Right cardiac atrium (tissue), 5 donors: Measurements from ENCODE around the gene MUC6. TPM values are rescaled to one million over a fixed set of nuclear protein-coding genes. Genes with fewer than 3 reads are reported as not detected.

ENCODE experiments used
- ATAC-seq, 2 donors: fragments of 200-7000 bp; cut with Tn5 transposase; one replicate each; pipeline versions ENCODE4 v1.8.0 to v1.9.1; 2020; ENCODE audit warnings: moderate library complexity in 2 of 2, mild to moderate bottlenecking in 1 of 2
- DNase-seq, 3 donors: peaks; one replicate each; pipeline ENCODE4 v3.0.0-alpha.2; 2020
- H3K27ac ChIP-seq: one replicate; pipeline ENCODE4 v1.5.1; 2013; ENCODE audit warnings: mild to moderate bottlenecking, low read length, control low read depth, moderate library complexity
- H3K27me3 ChIP-seq: one replicate; pipeline ENCODE4 v1.6.1; 2013; ENCODE audit not compliant: control insufficient read depth, insufficient read depth
- H3K4me1 ChIP-seq: one replicate; pipeline ENCODE4 v1.6.1; 2013; ENCODE audit warnings: low read length; ENCODE audit not compliant: control insufficient read depth, insufficient read depth
- H3K4me3 ChIP-seq: one replicate; pipeline ENCODE4 v1.5.1; 2013; ENCODE audit warnings: low read length, control low read depth
- H3K9me3 ChIP-seq: one replicate; pipeline ENCODE4 v1.6.1; 2013; ENCODE audit warnings: low read length; ENCODE audit not compliant: control insufficient read depth
- WGBS: extraction: QIAGEN DNeasy Blood & Tissue Kit; methylation state at CpG from one replicate; pipeline ENCODE4 v1.1.7; 2013; 5-methylcytosine and 5-hydroxymethylcytosine counted together
- intact Hi-C, 4 donors: fragments of 100-400 bp; cut with DNase I; formaldehyde crosslinking; loops; one replicate each; pipeline versions ENCODE4 v1.11.0 to v1.14.0; 2022 to 2023
- polyA plus RNA-seq: library from polyadenylated mRNA; stranded (reverse); fragments of 200-250 nt; gene quantifications from one replicate; pipeline ENCODE4 v1.2.3, GENCODE V29; 2013
- total RNA-seq, 4 donors: library from RNA; stranded (reverse); fragmentation: NEBNext Ultra II Directional; extraction: Animal tissue kit (Norgen Biotek cat#: 25700); gene quantifications; one replicate each; pipeline ENCODE4 v1.2.1, GENCODE V29; 2021
- donor health status: healthy with polysubstance abuse.
- donor health status: DM: no; HTN: yes; CAD: no.
- donor health status: DM: no; HTN: no; CAD: no.
- donor health status: DM: no; HTN: yes; CAD: no; lungs with severe emphysema.
- donor health status: DM: yes; HTN: yes; CAD: no.

MUC6 gene
- total and polyA plus RNA-seq, 5 donors = 0.05 TPM; not detected in 4

DNA sequence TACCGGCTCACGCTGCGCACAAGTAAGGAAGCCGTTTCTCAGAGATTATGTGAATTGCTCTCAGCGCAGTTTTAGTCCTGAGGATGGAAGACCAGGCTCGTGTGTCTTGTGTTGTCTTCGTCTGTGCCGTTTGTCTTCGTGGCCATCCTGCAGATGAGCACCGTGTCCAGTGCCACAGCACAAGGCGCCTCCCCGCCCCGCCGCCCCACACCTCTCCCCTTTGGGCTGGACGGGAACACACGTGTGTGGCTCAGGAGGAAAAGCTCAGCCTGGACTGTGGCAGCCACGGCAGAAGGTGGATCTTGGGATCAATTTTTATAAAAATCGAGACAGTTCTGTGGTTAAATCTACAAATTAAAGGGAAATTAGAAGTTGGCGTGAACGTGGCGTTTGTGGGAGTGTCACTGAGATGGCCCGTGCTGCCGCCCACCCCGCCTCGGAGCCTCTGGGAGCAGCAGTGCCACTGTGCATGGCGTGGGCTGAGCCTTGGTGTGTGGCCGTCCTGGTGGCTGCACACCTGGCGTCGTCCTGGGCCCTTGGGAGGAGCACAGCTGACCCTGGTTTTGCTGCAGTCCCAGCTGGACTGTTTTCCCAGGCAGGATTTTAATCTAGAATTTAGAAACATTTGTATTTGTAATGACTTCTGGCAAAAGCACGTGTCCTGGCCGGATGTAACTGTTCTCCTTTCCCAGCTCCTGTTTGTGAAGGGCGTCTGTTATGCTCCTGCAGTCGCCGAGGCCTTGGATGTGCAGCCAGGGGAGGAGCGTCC, 25.8 kb downstream of the MUC6 start:
- intact Hi-C loops = no loop called here
- 90% methylated on average over 35 of the region's 35 CpGs for whole genome bisulfite sequencing
- no peak for ATAC-seq

DNA sequence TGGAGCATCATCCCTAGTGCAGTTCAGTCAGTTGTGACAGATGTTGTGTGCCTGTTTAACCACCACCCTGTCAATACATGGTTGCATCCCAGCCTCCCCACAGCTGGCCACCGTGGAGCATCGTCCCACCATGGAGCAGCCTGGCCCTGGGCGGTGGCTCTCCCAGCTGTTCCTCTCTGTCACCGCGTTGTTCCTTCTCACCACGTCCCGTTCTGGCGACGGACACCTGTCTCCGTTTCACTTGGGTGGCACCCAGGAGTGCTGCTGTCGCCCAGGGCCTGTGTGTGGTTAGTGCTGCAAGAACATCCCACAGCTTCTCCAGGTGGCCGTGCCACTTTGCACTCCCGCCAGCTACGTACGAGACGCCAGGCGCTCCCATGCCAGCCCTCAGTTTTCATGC, 26.5 kb downstream of the MUC6 start:
- peak in 1 of 3 donors; percentile 46 for DNase-seq
- no peaks in the 10 kb centered on the region for H3K27me3 ChIP-seq
- WGBS = 93% methylated on average over 17 of the region's 17 CpGs

More for the DNA sequence above, 25.8 kb downstream of the MUC6 start:
- no peaks in the 10 kb centered on the region for H3K9me3 ChIP-seq
- no peaks in the 10 kb centered on the region for H3K4me1 ChIP-seq
- no peak for DNase-seq
- H3K27me3 ChIP-seq = no peaks in the 10 kb centered on the region
- H3K27ac ChIP-seq = no peak overlapping the region
- no peak overlapping the region for H3K4me3 ChIP-seq

GRCh38 chr11:1009371-1009770, 27.1 kb downstream of the MUC6 start:
- H3K4me3 ChIP-seq = no peak overlapping the region
- H3K27me3 ChIP-seq = no peaks in the 10 kb centered on the region
- ATAC-seq = no peak
- H3K27ac ChIP-seq = no peak overlapping the region
- peak in 1 of 3 donors; percentile 33 for DNase-seq
- 94% methylated on average over 33 of the region's 33 CpGs for WGBS
- no peaks in the 10 kb centered on the region for H3K9me3 ChIP-seq
- intact Hi-C loops = no loop called here
- no peaks in the 10 kb centered on the region for H3K4me1 ChIP-seq

More for the DNA sequence above, 26.5 kb downstream of the MUC6 start:
- Histone ChIP-seq H3K4me3 (no peak overlapping the region), H3K4me1 (no peaks in the 10 kb centered on the region), H3K27ac (no peak overlapping the region), H3K9me3 (no peaks in the 10 kb centered on the region)
- no peak for ATAC-seq
- intact Hi-C loops = no loop called here

- Histone ChIP-seq H3K27me3 (no peaks in the 10 kb centered on the region), H3K27ac (no peak overlapping the region), H3K4me3 (no peak overlapping the region), H3K9me3 (no peaks in the 10 kb centered on the region), H3K4me1 (no peaks in the 10 kb centered on the region)
- intact Hi-C loops = no loop called here
- peak in 1 of 3 donors; percentile 18 for DNase-seq
- WGBS = 90% methylated on average over 11 of the region's 11 CpGs
- no peak for ATAC-seq
These were observed 27.7 kb downstream of the MUC6 start for GRCh38 chr11:1008803-1009145.

DNA sequence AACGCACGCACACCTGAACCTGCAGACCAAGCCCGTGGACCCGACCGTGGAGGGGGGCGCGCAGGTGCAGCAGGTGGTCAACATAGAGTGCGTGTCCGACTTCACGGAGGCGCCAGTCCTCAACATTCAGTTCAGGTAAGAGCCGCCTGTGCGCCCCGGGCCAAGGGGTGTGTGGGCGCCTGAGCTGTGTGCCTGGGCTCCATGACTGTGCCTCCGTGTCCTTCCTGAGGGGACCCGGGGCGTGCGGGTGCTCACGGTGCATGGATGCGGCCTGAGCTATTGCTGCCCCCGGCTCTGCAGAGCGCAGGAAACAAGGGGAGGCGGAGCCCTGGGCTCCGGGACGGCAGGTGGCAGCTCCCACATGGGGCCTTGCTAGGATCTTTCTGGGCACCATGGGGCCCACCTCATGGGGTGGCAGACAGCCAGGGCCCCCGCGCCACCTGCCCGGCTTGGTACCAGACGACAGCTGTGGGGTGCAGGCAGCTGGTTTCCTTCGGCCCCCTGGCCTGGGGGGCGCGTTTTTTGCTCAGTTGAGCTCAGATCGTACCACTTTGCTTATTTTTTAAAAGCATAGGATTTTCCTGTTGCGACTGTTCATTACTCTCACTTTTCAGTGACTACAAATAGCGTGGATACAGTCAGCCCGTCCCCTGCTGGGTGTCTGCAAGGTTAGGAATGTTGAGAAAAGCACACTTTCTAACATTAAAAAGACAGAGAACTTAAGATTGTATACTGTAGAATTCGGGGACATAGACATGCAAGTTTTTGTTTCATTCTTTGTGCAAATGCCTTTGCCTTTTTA, 28.3 kb downstream of the MUC6 start:
- Histone ChIP-seq H3K4me3 (no peak overlapping the region), H3K27me3 (no peaks in the 10 kb centered on the region), H3K4me1 (no peaks in the 10 kb centered on the region), H3K9me3 (no peaks in the 10 kb centered on the region), H3K27ac (no peak overlapping the region)
- no peak for DNase-seq
- ATAC-seq = peak in 1 of 2 donors; percentile 9
- intact Hi-C loops = no loop called here
- 93% methylated on average over 38 of the region's 38 CpGs for WGBS

DNA sequence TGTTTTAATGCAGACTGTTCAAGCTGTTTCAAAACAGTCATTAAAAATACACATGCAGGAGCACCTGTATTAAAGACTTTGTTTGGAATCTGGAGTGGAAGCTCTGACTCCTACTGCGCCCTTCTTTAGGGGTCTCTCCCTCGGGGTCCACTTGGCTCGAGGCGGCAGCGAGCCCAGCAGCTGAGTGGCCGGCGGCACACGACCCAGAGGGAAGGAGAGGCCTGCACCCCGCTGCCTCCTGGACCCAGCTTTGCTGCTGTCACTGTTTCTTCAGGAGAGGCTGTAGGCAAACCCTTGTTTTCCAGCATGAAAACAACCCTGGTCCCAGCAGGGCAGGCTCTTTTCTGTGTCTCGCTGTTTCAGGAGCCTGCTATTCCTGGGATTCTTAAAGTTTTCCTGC, 29.2 kb downstream of the MUC6 start:
- Histone ChIP-seq H3K27ac (no peak overlapping the region), H3K27me3 (no peaks in the 10 kb centered on the region), H3K4me3 (no peak overlapping the region), H3K4me1 (no peaks in the 10 kb centered on the region), H3K9me3 (no peaks in the 10 kb centered on the region)
- intact Hi-C loops = no loop called here
- no peak for ATAC-seq
- peak in 1 of 3 donors; percentile 10 for DNase-seq
- WGBS = 90% methylated on average over 10 of the region's 10 CpGs

GRCh38 chr11:1006762-1007161, 29.8 kb downstream of the MUC6 start:
- WGBS = 87% methylated on average over 13 of the region's 13 CpGs
- H3K4me1 ChIP-seq = no peaks in the 10 kb centered on the region
- intact Hi-C loops = no loop called here
- no peak overlapping the region for H3K4me3 ChIP-seq
- no peaks in the 10 kb centered on the region for H3K9me3 ChIP-seq
- H3K27me3 ChIP-seq = no peaks in the 10 kb centered on the region
- no peak overlapping the region for H3K27ac ChIP-seq
- DNase-seq = peak in 1 of 3 donors; percentile 47
- ATAC-seq = no peak

DNA sequence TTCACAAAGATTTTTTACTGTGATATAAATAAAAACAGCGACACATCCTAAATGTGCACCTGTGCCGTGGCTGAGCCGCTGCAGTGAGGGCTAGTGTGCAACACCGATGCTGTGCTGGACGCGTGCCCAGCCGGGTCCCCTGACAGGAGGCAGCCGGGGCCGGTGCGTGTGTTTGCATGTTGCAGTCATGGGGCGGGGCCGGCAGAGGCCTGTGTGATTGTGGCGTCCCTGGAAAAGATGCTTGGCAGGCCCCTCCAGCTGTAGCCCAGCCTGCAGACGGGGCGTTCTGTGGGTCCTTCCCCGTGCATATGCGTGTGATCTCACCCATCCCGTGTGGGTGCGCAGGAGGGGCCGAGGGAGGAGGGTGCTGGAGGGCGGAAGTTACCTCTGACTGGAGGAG, 30.6 kb downstream of the MUC6 start:
- Histone ChIP-seq H3K4me3 (no peak overlapping the region), H3K27me3 (no peaks in the 10 kb centered on the region), H3K27ac (no peak overlapping the region), H3K4me1 (no peaks in the 10 kb centered on the region), H3K9me3 (no peaks in the 10 kb centered on the region)
- peak in 2 of 3 donors; percentile 67 to 80 for DNase-seq
- intact Hi-C loops = no loop called here
- 69% methylated on average over 21 of the region's 21 CpGs for WGBS
- no peak for ATAC-seq

- H3K4me1 ChIP-seq = no peaks in the 10 kb centered on the region
- no peak overlapping the region for H3K4me3 ChIP-seq
- intact Hi-C loops = no loop called here
- no peaks in the 10 kb centered on the region for H3K27me3 ChIP-seq
- no peaks in the 10 kb centered on the region for H3K9me3 ChIP-seq
- no peak overlapping the region for H3K27ac ChIP-seq
- ATAC-seq (no peak), DNase-seq (peak in 1 of 3 donors; percentile 28)
- 89% methylated on average over 20 of the region's 20 CpGs for WGBS
These were observed 33.4 kb downstream of the MUC6 start for GRCh38 chr11:1003159-1003558.

DNA sequence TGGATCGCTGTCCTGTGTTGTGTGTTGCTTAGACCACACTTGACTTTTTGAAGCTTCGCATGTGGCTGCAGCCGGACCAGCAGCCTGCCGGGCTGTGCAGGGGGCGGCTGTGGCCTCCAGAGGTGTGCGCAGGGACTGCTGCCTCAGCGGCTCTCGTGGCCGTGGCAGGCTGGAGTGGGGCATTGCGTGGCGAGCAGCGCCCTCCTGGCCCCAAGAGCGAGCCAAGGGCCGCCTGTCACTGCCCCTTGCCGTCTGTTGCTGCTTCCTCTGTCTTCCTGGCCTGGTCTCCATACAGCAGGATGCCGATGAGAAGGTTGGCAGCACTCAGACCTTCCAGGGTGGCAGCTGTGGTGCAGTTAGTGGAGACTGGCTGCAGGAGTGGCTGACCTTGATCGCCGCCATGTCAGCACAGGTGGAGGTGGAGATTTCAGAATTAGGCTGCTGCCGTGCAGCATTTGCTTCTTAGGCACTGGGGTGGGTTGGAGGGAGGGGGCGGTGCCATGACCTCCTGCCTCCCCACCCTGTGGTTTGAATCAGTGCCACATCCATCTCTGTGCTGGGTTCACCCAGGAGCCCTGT, 34.0 kb downstream of the MUC6 start:
- no peak overlapping the region for H3K27ac ChIP-seq
- no peak overlapping the region for H3K4me3 ChIP-seq
- no peaks in the 10 kb centered on the region for H3K9me3 ChIP-seq
- WGBS = 93% methylated on average over 20 of the region's 20 CpGs
- intact Hi-C loops = no loop called here
- DNase-seq (peak in 1 of 3 donors; percentile 18), ATAC-seq (no peak)
- no peaks in the 10 kb centered on the region for H3K4me1 ChIP-seq
- no peaks in the 10 kb centered on the region for H3K27me3 ChIP-seq
